GM12872 (cell line): ENCODE data around the gene PIGV.

Experiments used
- CTCF ChIP-seq: IDR thresholded peaks from 3 replicates; pipeline ENCODE4 v1.5.1; 2011; ENCODE audit warnings: low read depth, mild to moderate bottlenecking, low read length, moderate library complexity; ENCODE audit not compliant: insufficient read depth

Gene PIGV

GRCh38 chr1:26839339-26839722 lies 51.6 kb downstream of the PIGV start:
- TF ChIP-seq CTCF, result no peak

- TF ChIP-seq CTCF, result no peak
Observed at GRCh38 chr1:26839779-26840178, 52.0 kb downstream of the PIGV start.

GRCh38 chr1:26844424-26845196 lies 56.9 kb downstream of the PIGV start:
- TF ChIP-seq CTCF, result no peak
